NK-92 (cell line): ENCODE measurements around the gene LDLRAD2.

Experiments
- DNase-seq: peaks from one replicate; lab custom pipeline; 2025; ENCODE audit not compliant: unreplicated experiment; lab: John Stamatoyannopoulos, UW

Gene LDLRAD2

GRCh38 chr1:21840981-21841380, 28.9 kb downstream of the LDLRAD2 start:
- DNase-seq = no peak

- no peak for DNase-seq
Measured at GRCh38 chr1:21841852-21842466, 29.9 kb downstream of the LDLRAD2 start.

- DNase-seq = no peak
Measured at GRCh38 chr1:21842606-21843162, 30.6 kb downstream of the LDLRAD2 start.

- no peak for DNase-seq
Measured at GRCh38 chr1:21843208-21843607, 31.1 kb downstream of the LDLRAD2 start.

- DNase-seq = no peak
Measured at GRCh38 chr1:21843996-21844395, 31.9 kb downstream of the LDLRAD2 start.

GRCh38 chr1:21845646-21846641, 33.9 kb downstream of the LDLRAD2 start:
- DNase-seq = no peak

GRCh38 chr1:21847223-21848205, 35.4 kb downstream of the LDLRAD2 start:
- no peak for DNase-seq

- no peak for DNase-seq
Measured at GRCh38 chr1:21848524-21849174, 36.6 kb downstream of the LDLRAD2 start.

GRCh38 chr1:21849909-21850576, 38.0 kb downstream of the LDLRAD2 start:
- no peak for DNase-seq

- DNase-seq = no peak
Measured at GRCh38 chr1:21851430-21852250, 39.6 kb downstream of the LDLRAD2 start.

- no peak for DNase-seq
Measured at GRCh38 chr1:21852282-21853130, 40.4 kb downstream of the LDLRAD2 start.

- no peak for DNase-seq
Measured at GRCh38 chr1:21853131-21853427, 41.0 kb downstream of the LDLRAD2 start.

- no peak for DNase-seq
Measured at GRCh38 chr1:21854090-21854750, 42.2 kb downstream of the LDLRAD2 start.

- DNase-seq = no peak
Measured at GRCh38 chr1:21854751-21855131, 42.7 kb downstream of the LDLRAD2 start.

- DNase-seq = no peak
Measured at GRCh38 chr1:21855257-21856096, 43.4 kb downstream of the LDLRAD2 start.

GRCh38 chr1:21857142-21857839, 45.2 kb downstream of the LDLRAD2 start:
- no peak for DNase-seq
